A673 (cell line): ENCODE results near the gene MORN3. TPM values are rescaled to one million over a fixed set of nuclear protein-coding genes. Genes with fewer than 3 reads are reported as not detected.
A peak's percentile ranks its signal among the peaks of the same experiment; 100 is the strongest.

Experiments used
- BruUV-seq: library from RNA; stranded (reverse); fragments of 400-500 nt; replicated peaks from 2 replicates; lab custom pipeline; 2021; lab: Mats Ljungman, UMichigan
- CTCF ChIA-PET: fragments of 300-600 bp; sonication (Branson Sonifier 250); formaldehyde crosslinking; loops from one replicate; lab custom pipeline; 2022; ENCODE audit warnings: antibody characterized with exemption; lab: Charles Lee
- POLR2A ChIA-PET: fragments of 300-600 bp; sonication (Branson Sonifier 250); formaldehyde crosslinking; loops from one replicate; lab custom pipeline; 2022; ENCODE audit warnings: antibody characterized with exemption; ENCODE audit not compliant: low non-redundant PET; lab: Charles Lee
- DNase-seq: peaks from one replicate; pipeline ENCODE4 v3.0.0-alpha.2; 2015; ENCODE audit warnings: low spot score
- H3K27ac ChIP-seq: fragments of 200-600 bp; sonication (generic); 2 replicates; pipeline ENCODE4 v1.5.1; 2016; ENCODE audit warnings: mixed run types, low read depth, mild to moderate bottlenecking, mixed read lengths, antibody characterized with exemption, low read length; ENCODE audit not compliant: poor library complexity, severe bottlenecking
- H3K27me3 ChIP-seq: fragments of 200-600 bp; sonication (generic); replicated peaks from 2 replicates; pipeline ENCODE4 v1.6.1; 2017; ENCODE audit warnings: mixed run types, low read depth, mild to moderate bottlenecking, mixed read lengths, antibody characterized with exemption, low read length; ENCODE audit not compliant: insufficient read depth, poor library complexity
- H3K36me3 ChIP-seq: fragments of 200-600 bp; sonication (generic); 2 replicates; pipeline ENCODE4 v1.6.1; 2016; ENCODE audit warnings: mixed run types, mild to moderate bottlenecking, mixed read lengths, antibody characterized with exemption, low read length; ENCODE audit not compliant: insufficient read depth, poor library complexity, severe bottlenecking
- H3K4me1 ChIP-seq: fragments of 200-600 bp; sonication (generic); 2 replicates; pipeline ENCODE4 v1.6.1; 2017; ENCODE audit warnings: mixed run types, mild to moderate bottlenecking, mixed read lengths, antibody characterized with exemption, low read length; ENCODE audit not compliant: insufficient read depth, poor library complexity, severe bottlenecking
- H3K4me3 ChIP-seq: fragments of 200-600 bp; sonication (generic); 2 replicates; pipeline ENCODE4 v1.5.1; 2016; ENCODE audit warnings: low read depth, mixed run types, mild to moderate bottlenecking, mixed read lengths, low read length; ENCODE audit not compliant: poor library complexity, severe bottlenecking
- H3K9me3 ChIP-seq: fragments of 200-600 bp; sonication (generic); 2 replicates; pipeline ENCODE4 v1.6.1; 2016; ENCODE audit warnings: mixed run types, low read depth, mild to moderate bottlenecking, mixed read lengths, antibody characterized with exemption, low read length; ENCODE audit not compliant: poor library complexity, severe bottlenecking
- EZH2 ChIP-seq: fragments of 200-600 bp; sonication (generic); IDR thresholded peaks from 2 replicates; pipeline ENCODE4 v1.6.1; 2017; ENCODE audit warnings: borderline replicate concordance, low read depth, mild to moderate bottlenecking, mixed read lengths, antibody characterized with exemption, low read length; ENCODE audit not compliant: poor library complexity, severe bottlenecking
- intact Hi-C: fragments of 100-400 bp; cut with micrococcal nuclease; formaldehyde crosslinking; loops from one replicate; pipeline ENCODE4 v1.10.0; 2022; ENCODE audit not compliant: unreplicated experiment
- total RNA-seq: library from RNA; stranded (reverse); gene quantifications from 2 replicates; pipeline ENCODE4 v1.2.3, GENCODE V29; 2021
- TF ChIP-seq, protein P1 (sequence below): fragments of 300-800, 200-600 bp; sonication (generic); conservative IDR thresholded peaks from 2 replicates; pipeline ENCODE4 v1.5.1; 2017; ENCODE audit warnings: low read depth, mild to moderate bottlenecking, antibody characterized with exemption, low read length, moderate library complexity, mixed read lengths

Gene MORN3
- total RNA-seq, 1 experiment from 2014 or later: 0.58 TPM

DNA sequence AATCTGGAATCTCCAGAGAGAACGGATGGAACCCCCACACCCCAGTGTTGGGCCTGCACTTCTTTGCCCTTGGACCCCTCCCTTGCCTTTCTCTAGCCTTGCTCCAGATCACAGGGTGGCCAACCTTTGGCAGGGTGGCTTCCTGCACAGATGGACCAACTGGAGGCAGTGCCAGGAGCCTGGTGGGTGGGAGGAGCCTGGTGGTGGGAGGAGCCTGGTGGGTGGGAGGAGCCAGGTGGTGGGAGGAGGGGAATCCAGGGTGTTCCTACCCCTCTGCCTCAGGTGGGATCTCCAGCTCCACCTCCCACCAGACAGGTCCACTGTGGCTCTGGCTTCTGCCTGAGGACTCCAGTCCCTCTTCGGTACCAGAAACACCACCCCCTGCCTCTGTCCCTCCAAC lies 58.1 kb downstream of the MORN3 start:
- TF ChIP-seq EZH2: no peak
- TF ChIP-seq, protein P1, sequence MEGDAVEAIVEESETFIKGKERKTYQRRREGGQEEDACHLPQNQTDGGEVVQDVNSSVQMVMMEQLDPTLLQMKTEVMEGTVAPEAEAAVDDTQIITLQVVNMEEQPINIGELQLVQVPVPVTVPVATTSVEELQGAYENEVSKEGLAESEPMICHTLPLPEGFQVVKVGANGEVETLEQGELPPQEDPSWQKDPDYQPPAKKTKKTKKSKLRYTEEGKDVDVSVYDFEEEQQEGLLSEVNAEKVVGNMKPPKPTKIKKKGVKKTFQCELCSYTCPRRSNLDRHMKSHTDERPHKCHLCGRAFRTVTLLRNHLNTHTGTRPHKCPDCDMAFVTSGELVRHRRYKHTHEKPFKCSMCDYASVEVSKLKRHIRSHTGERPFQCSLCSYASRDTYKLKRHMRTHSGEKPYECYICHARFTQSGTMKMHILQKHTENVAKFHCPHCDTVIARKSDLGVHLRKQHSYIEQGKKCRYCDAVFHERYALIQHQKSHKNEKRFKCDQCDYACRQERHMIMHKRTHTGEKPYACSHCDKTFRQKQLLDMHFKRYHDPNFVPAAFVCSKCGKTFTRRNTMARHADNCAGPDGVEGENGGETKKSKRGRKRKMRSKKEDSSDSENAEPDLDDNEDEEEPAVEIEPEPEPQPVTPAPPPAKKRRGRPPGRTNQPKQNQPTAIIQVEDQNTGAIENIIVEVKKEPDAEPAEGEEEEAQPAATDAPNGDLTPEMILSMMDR: no peak
- no TSS peak for BruUV-seq
- POLR2A ChIA-PET: no interaction called here

DNA sequence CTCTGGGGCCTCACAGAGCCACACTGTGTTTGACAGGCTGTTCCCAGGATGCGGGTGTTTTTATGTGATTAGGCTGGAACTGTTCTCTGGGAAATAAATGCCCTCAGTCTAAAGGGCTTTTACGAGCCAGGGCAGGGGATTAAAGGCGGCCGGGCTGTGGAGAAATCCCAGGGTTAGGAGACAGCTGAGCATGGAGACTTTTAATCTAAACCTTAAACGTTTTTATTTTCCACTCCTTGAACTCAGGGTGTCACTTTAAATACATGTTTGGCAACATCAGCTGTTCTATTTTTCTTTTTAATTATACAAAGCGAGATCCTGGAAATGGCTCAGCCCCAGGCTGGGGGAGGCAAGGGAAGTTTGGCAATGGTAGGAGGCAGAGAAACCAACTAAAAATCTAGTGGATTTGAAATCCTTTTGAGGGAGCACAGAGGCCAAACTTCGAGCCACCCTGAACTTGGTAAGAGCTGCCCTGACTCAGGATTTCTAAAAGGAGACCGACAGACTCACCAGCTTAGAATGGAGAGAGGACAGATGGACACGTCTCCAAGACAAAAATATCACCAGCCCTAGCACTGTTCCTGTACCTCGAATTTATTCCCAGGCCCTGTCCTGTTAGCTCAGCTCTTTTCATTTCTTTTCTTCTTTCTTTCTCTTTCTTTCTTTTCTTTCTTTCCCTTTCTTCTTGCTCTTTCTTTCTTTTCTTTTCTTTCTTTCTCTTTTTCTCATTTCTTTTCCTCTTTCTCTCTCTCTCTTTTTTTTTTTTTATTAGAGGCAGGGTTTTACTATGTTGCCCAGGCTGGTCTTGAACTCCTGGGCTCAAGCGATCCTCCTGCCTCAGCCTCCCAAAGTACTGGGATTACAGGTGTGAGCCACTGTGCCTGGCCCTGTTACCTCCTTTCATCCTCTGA lies 59.0 kb downstream of the MORN3 start:
- Histone ChIP-seq H3K4me3 (no peak overlapping the region), H3K27ac (peak overlapping the region; percentile 7), H3K9me3 (no peaks in the 10 kb centered on the region), H3K36me3 (no peaks in the 10 kb centered on the region), H3K4me1 (peaks cover 9% of the 10 kb centered on the region), H3K27me3 (no peaks in the 10 kb centered on the region)
- POLR2A ChIA-PET: no interaction called here
- TF ChIP-seq, protein P1: no peak
- no peak for TF ChIP-seq EZH2
- BruUV-seq: no TSS peak
- intact Hi-C loops: no loop called here
- CTCF ChIA-PET: no interaction called here
- DNase-seq: no peak

More for the DNA sequence above, 58.1 kb downstream of the MORN3 start:
- no peaks in the 10 kb centered on the region for H3K9me3 ChIP-seq
- H3K27me3 ChIP-seq: no peaks in the 10 kb centered on the region
- peaks cover 9% of the 10 kb centered on the region for H3K4me1 ChIP-seq
- H3K4me3 ChIP-seq: no peak overlapping the region
- H3K27ac ChIP-seq: no peak overlapping the region
- CTCF ChIA-PET: no interaction called here
- DNase-seq: no peak
- intact Hi-C loops: no loop called here
- no peaks in the 10 kb centered on the region for H3K36me3 ChIP-seq

DNA sequence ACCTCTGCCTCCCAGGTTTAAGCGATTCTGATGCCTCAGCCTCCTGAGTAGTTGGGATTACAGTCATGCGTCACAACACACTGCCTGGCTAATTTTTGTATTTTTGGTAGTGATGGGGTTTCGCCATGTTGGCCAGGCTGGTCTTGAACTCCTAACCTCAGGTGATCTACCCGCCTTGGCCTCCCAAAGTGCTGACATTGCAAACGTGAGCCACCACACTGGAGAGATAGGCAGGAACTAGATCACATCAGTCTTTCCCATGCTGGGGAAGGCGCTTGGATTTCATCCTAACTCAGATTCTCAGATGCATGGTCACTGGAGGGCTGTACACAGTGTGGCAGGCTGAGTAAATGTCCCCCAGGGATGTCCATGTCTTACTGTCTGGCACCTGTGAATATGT lies 61.2 kb downstream of the MORN3 start:
- Histone ChIP-seq H3K4me3 (no peak overlapping the region), H3K9me3 (no peaks in the 10 kb centered on the region), H3K4me1 (peaks cover 9% of the 10 kb centered on the region), H3K27ac (no peak overlapping the region), H3K36me3 (no peaks in the 10 kb centered on the region), H3K27me3 (no peaks in the 10 kb centered on the region)
- DNase-seq: no peak
- no TSS peak for BruUV-seq
- TF ChIP-seq EZH2: no peak
- TF ChIP-seq, protein P1: no peak
- intact Hi-C loops: no loop called here
- ChIA-PET CTCF (no interaction called here), POLR2A (no interaction called here)
